Measurements from ENCODE around the gene PSD4.
A peak's percentile ranks its signal among the peaks of the same experiment; 100 is the strongest.

The PSD4 gene

GRCh38 chr2:113173542-113174375 is at the start of gene PSD4:
TSS of gene PSD4 (plus strand) at chr2:113173971. CDS start at chr2:113182457, 8,486 bp downstream.
- DNase-seq, result no peak

- DNase-seq, result no peak
These were observed 49.4 kb upstream of the PSD4 start for GRCh38 chr2:113124181-113124961.

- no peak for DNase-seq
These were observed 48.6 kb upstream of the PSD4 start for GRCh38 chr2:113124984-113125855.

GRCh38 chr2:113126845-113127645 is 46.7 kb upstream of the PSD4 start, which contains the start of gene IL1RN:
TSS of gene IL1RN (plus strand) at chr2:113127598. CDS start at chr2:113127625, 27 bp downstream.
- no peak for DNase-seq

GRCh38 chr2:113127646-113128570 is 45.9 kb upstream of the PSD4 start:
- no peak for DNase-seq

- DNase-seq, result no peak
These were observed 44.2 kb upstream of the PSD4 start for GRCh38 chr2:113129519-113130078.

GRCh38 chr2:113131352-113132185 is 42.2 kb upstream of the PSD4 start:
- no peak for DNase-seq

GRCh38 chr2:113132414-113133021 is 41.3 kb upstream of the PSD4 start:
- no peak for DNase-seq

- no peak for DNase-seq
These were observed 39.8 kb upstream of the PSD4 start for GRCh38 chr2:113133704-113134598.

- no peak for DNase-seq
These were observed 39.1 kb upstream of the PSD4 start for GRCh38 chr2:113134717-113135116.

- DNase-seq, result no peak
These were observed 38.5 kb upstream of the PSD4 start for GRCh38 chr2:113135317-113135716.

GRCh38 chr2:113136828-113137775 is 36.7 kb upstream of the PSD4 start:
- peak; percentile 10 for DNase-seq

GRCh38 chr2:113137827-113138226 is 35.9 kb upstream of the PSD4 start:
- DNase-seq, result no peak

GRCh38 chr2:113138428-113139322 is 35.1 kb upstream of the PSD4 start:
- DNase-seq, result peak; percentile 60

GRCh38 chr2:113141451-113141850 is 32.3 kb upstream of the PSD4 start:
- no peak for DNase-seq

GRCh38 chr2:113142290-113142689 is 31.5 kb upstream of the PSD4 start:
- no peak for DNase-seq
